HepG2 (cell line): ENCODE results near the gene PLBD2.

Source experiments
- CREB1 ChIP-seq, 2 experiments: fragments of 450-650 bp in 1 of 2; IDR thresholded peaks; 2 replicates each; pipeline ENCODE4 v1.6.1; 2016 to 2017; ENCODE audit warnings: control low read depth in 1 of 2, mild to moderate bottlenecking in 1 of 2, missing compliant biosample characterization in 1 of 2, missing genetic modification characterization in 1 of 2
- GATA4 ChIP-seq: sonication (generic); IDR thresholded peaks from 2 replicates; pipeline ENCODE4 v1.6.1; 2016; ENCODE audit warnings: antibody characterized with exemption, low read depth, borderline replicate concordance
- MAFF ChIP-seq: IDR thresholded peaks from 2 replicates; pipeline ENCODE4 v1.6.1; 2011; ENCODE audit warnings: low read depth, low read length, improper control_type of control experiment
- SIN3A ChIP-seq: IDR thresholded peaks from 2 replicates; pipeline ENCODE4 v1.6.1; 2011; ENCODE audit warnings: low read depth, mild to moderate bottlenecking, control low read depth, low read length, borderline replicate concordance
- SNAI1 ChIP-seq: sonication (generic); formaldehyde crosslinking; IDR thresholded peaks from 2 replicates; pipeline ENCODE4 v1.5.0; 2020; ENCODE audit warnings: mild to moderate bottlenecking, missing genetic modification reagents, borderline replicate concordance
- TGIF2 ChIP-seq: IDR thresholded peaks from 2 replicates; pipeline ENCODE4 v1.6.1; 2016; ENCODE audit warnings: control low read depth, missing compliant biosample characterization

- TF ChIP-seq MAFF, result no peak
- no peak for TF ChIP-seq SIN3A
- TF ChIP-seq TGIF2, result no peak
- TF ChIP-seq GATA4, result no peak
- TF ChIP-seq SNAI1, result no peak
- TF ChIP-seq CREB1 (IDR thresholded peaks at IDR 0.05), result no peak
- TF ChIP-seq CREB1 (CRISPR knock-in tag; IDR thresholded peaks at IDR 0.05), result no peak
Measured at GRCh38 chr12:113333877-113334785, 24.3 kb upstream of the PLBD2 start.
